NCI-H446 (cell line): Measurements from ENCODE around the gene MT1A.

Experiments used
- DNase-seq, 2 experiments: peaks; one replicate each; lab custom pipeline; 2025; lab: John Stamatoyannopoulos, UW

Gene MT1A

GRCh38 chr16:56679818-56680217, 41.4 kb downstream of the MT1A start:
- no peak for DNase-seq

- peak; percentile 35 to 91 for DNase-seq
Observed at GRCh38 chr16:56681939-56682702, 43.7 kb downstream of the MT1A start, which contains the start of gene MT1X. TSS of gene MT1X (plus strand) at chr16:56682470. CDS start at chr16:56682541, 71 bp downstream.

GRCh38 chr16:56682703-56683397, 44.4 kb downstream of the MT1A start:
- DNase-seq, result no peak

- no peak for DNase-seq
Observed at GRCh38 chr16:56683424-56684172, 45.1 kb downstream of the MT1A start.

- no peak for DNase-seq
Observed at GRCh38 chr16:56684256-56684925, 45.9 kb downstream of the MT1A start.

GRCh38 chr16:56684926-56685590, 46.6 kb downstream of the MT1A start:
- DNase-seq, result no peak

GRCh38 chr16:56686758-56687157, 48.3 kb downstream of the MT1A start:
- no peak for DNase-seq

GRCh38 chr16:56688762-56689161, 50.3 kb downstream of the MT1A start:
- no peak for DNase-seq

- no peak for DNase-seq
Observed at GRCh38 chr16:56689171-56689570, 50.7 kb downstream of the MT1A start.
